Raji (cell line): Measurements from ENCODE around the gene SPARCL1.

Source experiments
- POLR2A ChIP-seq: IDR thresholded peaks from 2 replicates; pipeline ENCODE4 v1.6.1; 2011; ENCODE audit warnings: low read depth, low read length, control low read depth; ENCODE audit not compliant: insufficient read depth

SPARCL1 gene

DNA sequence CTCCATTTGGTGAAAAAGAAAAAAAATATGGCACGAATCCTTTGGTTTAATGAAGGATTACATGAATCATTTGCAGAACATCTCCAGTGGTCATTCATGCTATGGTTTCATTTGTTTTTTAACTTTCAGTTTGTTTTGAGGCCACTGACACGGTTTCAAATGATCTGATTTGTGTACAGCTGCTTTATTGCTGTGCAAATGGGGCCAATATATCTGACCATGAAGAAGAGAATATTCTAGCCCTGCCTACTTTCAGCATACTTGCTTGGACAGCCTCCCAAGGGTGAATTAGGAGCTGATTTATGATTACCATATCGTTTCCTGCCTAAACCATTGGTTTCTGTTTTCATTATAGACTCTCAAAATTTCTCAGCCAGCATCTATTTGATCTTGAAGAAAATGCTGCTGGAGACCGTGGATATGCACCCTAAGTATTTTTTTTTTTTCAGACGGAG lies 30.7 kb downstream of the SPARCL1 start:
- no peak for TF ChIP-seq POLR2A

DNA sequence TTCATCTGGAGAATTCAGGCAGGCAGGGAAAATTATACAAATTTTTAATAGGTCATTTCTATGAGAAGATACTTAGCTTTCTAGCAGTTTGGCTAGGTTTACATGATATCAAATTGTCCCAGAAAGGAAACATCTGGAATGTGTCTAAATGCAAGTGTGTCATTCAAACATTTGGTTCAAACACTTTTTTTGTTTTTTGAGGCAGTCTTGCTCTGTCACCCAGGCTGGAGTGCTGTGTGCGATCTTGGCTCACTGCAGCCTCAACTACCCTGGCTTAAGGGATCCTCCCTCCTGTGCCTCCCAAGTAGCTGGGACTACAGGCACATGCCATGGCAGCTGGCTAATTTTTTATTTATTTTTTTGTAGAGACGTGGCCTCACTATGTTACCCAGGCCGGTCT lies 31.6 kb downstream of the SPARCL1 start:
- TF ChIP-seq POLR2A = no peak

GRCh38 chr4:87497159-87497558 lies 32.0 kb downstream of the SPARCL1 start:
- no peak for TF ChIP-seq POLR2A

GRCh38 chr4:87493115-87493514 lies 36.1 kb downstream of the SPARCL1 start:
- TF ChIP-seq POLR2A = no peak

DNA sequence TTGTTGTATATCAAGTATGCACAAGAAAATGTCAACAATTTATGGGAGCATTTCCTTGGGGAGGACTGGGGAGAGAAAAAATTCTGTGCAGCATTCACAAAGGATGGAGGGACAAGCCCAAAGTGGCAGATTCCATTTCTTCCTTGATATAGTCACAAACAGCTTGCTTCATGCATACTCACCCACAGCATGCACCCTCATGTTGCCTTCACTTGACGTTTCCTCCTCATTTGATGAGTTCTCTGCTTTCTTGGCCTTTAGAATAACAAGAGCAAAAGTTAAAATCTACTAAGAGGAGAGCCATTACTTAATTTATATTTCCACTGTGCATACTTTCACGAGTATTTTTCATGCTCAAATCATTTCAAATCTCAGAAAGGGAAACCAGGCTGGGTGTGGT lies 37.7 kb downstream of the SPARCL1 start:
- no peak for TF ChIP-seq POLR2A

DNA sequence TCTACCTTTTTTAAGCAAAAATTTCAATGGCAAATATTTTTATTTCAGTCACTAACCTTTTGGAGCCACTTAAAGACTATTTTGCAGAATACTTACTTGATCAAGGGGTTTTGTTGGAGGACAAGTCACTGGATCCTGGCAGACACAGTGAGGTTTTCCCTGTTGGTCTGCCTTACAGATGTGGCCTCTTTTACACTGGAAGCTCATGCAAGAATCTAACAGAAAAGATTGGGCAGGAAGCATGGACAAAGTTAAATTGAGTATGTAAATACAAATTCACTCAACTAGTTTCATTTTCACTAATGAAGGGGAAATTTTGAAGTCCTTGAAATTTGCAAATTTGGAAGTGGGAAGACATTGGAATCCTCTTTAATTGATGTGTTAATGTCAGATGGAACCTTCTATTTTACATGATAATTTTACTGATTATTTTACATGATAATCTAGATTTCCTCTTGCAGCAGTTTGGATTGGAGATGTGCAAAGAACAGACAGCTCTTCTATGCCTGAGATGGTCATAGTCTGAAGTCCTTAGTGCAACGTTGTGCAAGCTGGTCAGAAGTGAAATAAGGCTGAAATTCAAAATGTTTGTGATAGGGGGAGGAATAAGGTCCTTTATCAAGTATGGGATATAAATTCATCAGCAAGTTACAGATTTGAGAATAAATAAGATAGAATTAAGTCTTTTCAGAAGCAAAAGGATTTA lies 38.4 kb downstream of the SPARCL1 start:
- TF ChIP-seq POLR2A = no peak

- no peak for TF ChIP-seq POLR2A
These were observed 39.5 kb downstream of the SPARCL1 start for GRCh38 chr4:87489678-87490077.

GRCh38 chr4:87481377-87481776 lies 47.8 kb downstream of the SPARCL1 start:
- TF ChIP-seq POLR2A = no peak

GRCh38 chr4:87478732-87479250 lies 50.4 kb downstream of the SPARCL1 start:
- TF ChIP-seq POLR2A = no peak

DNA sequence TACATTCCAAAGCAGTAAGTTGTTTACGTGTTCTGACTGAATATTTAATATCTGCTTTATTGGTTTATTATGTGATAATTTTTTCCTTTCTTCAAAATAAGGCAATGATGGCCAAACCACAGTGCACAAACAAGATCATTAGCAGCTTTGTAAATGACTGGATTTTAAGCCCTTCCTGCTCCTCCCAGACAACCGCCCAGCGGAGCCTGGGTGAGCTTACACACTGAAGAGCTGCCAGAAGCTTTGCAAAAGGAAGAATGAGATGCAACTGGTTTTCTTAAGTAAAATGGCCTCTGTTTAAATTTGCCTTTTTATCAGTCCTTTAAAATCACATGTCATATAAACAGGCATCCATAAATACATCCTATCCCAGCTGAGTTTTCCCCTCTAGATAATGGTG lies 52.2 kb downstream of the SPARCL1 start:
- TF ChIP-seq POLR2A = no peak

DNA sequence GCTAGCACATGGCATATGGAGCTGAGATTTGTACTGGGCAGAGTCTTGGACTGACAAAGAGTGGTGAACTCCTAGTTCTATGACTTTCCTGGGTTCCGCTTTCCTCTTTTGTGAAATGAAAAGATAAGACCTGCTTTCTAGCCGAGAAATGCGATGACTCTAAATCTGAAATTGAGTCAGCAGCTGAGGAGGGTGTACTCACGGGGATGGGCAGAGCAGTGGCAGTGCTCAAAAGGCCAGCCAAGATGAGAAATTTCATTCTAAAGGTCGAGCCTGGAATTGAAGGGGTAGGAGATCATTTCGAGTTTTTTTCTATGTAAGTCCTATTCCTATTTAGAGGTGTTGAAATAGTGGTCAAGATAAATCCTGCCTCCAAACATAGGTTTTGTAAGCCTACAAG lies 59.8 kb downstream of the SPARCL1 start:
- TF ChIP-seq POLR2A = no peak

DNA sequence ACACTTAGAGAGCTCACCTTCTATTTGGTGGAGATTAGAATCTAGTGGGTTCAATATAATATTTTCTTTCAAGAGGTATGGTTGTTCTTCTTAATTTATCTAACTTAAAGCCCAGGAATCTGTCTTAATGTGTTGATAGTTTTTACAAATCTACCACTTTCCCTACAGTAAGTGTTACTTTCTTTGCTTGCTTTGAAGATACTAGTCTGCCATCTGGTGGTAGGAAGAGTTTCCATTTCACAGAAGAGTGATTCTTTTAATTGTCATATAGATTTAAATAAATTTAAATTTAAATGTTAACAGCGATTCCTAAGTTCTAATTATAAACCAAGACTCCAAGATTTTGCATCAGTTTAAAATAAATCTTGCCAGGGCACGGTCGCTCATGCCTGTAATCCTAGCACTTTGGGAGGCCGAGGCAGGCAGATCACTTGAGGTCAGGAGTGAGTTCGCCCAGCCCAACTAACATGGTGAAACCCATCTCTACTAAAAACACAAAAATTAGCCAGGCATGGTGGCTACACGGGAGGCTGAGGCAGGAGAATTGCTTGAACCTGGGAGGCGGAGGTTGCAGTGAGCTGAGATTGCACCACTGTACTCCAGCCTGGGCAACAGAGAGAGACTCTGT lies 63.3 kb downstream of the SPARCL1 start:
- no peak for TF ChIP-seq POLR2A

GRCh38 chr4:87462102-87462501 lies 67.1 kb downstream of the SPARCL1 start:
- no peak for TF ChIP-seq POLR2A

DNA sequence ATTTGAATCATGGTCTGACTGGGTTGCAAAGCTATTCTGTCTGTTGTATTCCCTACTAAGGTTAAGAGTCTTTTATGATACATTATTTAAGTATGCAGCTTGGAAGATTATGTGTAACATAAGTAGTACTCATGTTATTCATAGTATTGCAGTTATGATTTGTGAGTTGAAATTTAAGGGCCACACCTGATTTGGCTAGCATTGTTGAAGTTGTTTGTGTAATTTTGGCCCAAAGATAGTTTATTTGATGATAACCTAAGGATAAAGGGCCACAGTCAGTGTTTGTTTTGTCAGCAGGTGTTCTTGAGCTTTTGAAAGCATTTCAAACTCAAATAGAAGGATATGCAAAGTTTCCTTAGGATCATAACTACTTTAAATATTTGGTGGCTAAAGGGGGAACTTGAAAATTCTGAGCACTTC lies 67.9 kb downstream of the SPARCL1 start:
- no peak for TF ChIP-seq POLR2A

GRCh38 chr4:87458913-87459312 lies 70.3 kb downstream of the SPARCL1 start:
- no peak for TF ChIP-seq POLR2A

DNA sequence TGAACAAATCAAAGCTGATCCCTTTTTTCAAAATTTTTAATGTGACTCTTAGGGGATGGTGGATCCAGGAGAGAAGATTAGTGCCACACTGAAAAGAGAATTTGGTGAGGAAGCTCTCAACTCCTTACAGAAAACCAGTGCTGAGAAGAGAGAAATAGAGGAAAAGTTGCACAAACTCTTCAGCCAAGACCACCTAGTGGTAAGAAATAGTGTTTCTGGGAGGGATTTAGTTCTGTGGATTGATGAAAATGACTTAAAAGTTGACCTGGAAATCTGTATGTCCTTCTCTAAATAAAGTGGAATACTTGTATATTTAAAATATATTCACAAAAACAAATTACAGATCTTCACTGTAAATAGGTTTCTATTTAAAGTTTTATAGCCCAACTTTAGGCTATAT lies 77.6 kb downstream of the SPARCL1 start:
- TF ChIP-seq POLR2A = no peak
